WERI-Rb-1 (cell line): Measurements from ENCODE around the gene IGSF23.

Experiments
- DNase-seq: peaks from one replicate; pipeline ENCODE4 v3.0.0-alpha.2; 2020
- H3K27ac ChIP-seq: fragments of 250-450 bp; sonication (Bioruptor Pico); 2 replicates; pipeline ENCODE4 v1.5.1; 2020; ENCODE audit warnings: mild to moderate bottlenecking, moderate library complexity
- H3K27me3 ChIP-seq: fragments of 250-450 bp; sonication (Bioruptor Pico); 2 replicates; pipeline ENCODE4 v1.5.1; 2021; ENCODE audit warnings: mild to moderate bottlenecking, low read depth, moderate library complexity; ENCODE audit not compliant: insufficient read depth, severe bottlenecking
- H3K36me3 ChIP-seq: fragments of 250-450 bp; sonication (Bioruptor Pico); 2 replicates; pipeline ENCODE4 v1.5.1; 2020; ENCODE audit warnings: mild to moderate bottlenecking, moderate library complexity
- H3K4me3 ChIP-seq: 2 replicates; pipeline ENCODE4 v1.5.1; 2011; ENCODE audit warnings: low read depth, mild to moderate bottlenecking, control low read depth, low read length
- H3K9me3 ChIP-seq: fragments of 250-450 bp; sonication (Bioruptor Pico); 2 replicates; pipeline ENCODE4 v1.5.1; 2021; ENCODE audit warnings: mild to moderate bottlenecking, moderate library complexity; ENCODE audit not compliant: severe bottlenecking
- TF ChIP-seq, protein P1 (sequence below): IDR thresholded peaks from 2 replicates; pipeline ENCODE4 v1.5.1; 2011; ENCODE audit warnings: low read depth, mild to moderate bottlenecking, control low read depth, inconsistent platforms, low read length

The IGSF23 gene

DNA sequence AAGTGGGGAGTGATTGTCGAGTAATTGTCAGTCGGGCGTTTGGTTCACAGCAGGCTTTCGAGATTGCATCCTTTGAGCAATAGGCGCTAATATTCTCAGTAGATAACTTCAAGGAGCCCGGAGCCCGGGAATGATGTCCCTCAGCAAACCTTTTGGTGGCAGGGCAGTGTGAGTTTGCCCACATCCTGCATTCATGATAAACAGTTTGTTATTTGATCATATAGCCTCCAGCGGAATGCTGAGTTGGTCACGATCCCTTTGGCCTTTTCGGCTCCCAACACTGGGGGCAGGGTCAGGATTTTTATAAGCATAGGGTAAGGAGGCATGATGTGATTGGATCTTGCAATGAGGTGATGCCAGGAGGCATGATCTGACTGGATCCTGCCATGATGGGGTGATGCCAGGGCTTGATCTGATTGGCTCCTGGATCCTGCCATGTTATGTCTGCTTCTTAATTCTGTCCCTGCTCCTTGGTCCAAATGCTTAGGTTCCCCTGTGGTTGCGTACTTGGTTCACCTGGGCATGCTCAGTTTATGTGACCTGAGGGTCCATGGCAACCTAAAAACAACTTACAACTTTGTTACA, 38.2 kb upstream of the IGSF23 start:
- Histone ChIP-seq H3K36me3 (no peaks in the 10 kb centered on the region), H3K27me3 (no peaks in the 10 kb centered on the region), H3K27ac (no peak overlapping the region), H3K4me3 (no peak overlapping the region), H3K9me3 (no peaks in the 10 kb centered on the region)
- TF ChIP-seq, protein P1, sequence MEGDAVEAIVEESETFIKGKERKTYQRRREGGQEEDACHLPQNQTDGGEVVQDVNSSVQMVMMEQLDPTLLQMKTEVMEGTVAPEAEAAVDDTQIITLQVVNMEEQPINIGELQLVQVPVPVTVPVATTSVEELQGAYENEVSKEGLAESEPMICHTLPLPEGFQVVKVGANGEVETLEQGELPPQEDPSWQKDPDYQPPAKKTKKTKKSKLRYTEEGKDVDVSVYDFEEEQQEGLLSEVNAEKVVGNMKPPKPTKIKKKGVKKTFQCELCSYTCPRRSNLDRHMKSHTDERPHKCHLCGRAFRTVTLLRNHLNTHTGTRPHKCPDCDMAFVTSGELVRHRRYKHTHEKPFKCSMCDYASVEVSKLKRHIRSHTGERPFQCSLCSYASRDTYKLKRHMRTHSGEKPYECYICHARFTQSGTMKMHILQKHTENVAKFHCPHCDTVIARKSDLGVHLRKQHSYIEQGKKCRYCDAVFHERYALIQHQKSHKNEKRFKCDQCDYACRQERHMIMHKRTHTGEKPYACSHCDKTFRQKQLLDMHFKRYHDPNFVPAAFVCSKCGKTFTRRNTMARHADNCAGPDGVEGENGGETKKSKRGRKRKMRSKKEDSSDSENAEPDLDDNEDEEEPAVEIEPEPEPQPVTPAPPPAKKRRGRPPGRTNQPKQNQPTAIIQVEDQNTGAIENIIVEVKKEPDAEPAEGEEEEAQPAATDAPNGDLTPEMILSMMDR, result no peak
- no peak for DNase-seq

DNA sequence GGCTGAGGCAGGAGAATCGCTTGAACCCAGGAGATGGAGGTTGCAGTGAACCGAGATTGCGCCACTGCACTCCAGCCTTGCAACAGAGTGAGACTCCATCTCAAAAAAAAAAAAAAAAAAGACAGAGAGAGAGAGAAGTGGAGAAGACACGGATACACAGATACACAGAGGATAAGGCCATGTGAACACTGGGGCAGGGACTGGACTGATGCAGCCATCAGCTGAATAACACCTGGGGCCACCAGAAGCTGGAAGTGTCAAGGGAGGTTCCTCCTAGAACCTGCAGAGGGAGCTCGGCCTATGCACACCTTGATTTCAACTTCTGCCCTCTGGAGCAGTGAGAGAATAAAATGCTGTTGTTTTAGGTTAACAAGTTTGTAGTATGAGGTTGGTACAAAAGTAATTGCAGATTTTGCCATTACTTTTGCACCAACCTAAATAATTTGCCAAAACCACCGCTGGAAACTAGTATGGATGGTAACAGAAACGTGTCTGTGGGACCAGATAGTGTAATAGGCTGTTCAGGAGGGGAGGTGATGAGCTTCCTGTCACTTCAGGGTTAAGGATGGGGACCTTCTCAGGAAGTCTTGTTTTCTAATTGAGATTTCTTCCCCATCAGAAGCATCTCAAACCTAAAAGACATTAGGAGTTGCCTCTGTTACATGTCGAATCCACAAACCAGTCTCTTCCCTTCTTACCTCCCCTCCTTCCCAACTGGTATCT, 36.4 kb upstream of the IGSF23 start:
- DNase-seq, result peak; percentile 53
- no peak overlapping the region for H3K4me3 ChIP-seq
- H3K9me3 ChIP-seq, result no peaks in the 10 kb centered on the region
- H3K27me3 ChIP-seq, result no peaks in the 10 kb centered on the region
- TF ChIP-seq, protein P1, result peak; percentile 82
- H3K27ac ChIP-seq, result no peak overlapping the region
- H3K36me3 ChIP-seq, result no peaks in the 10 kb centered on the region

DNA sequence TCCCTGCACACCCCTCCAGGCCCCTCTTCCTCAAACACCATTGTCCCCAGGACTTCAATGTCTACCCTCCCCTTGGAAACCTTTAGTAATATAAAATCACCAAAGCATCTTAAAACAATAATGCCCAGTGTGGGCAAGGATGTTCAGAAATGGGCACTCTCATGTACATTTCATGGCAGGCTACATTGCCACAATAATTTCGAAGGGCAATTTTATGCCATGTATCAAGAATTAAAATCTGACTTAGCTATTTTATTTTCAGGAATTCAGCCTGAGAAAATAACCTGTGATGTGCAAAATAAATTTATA, 35.8 kb upstream of the IGSF23 start:
- TF ChIP-seq, protein P1, result no peak
- Histone ChIP-seq H3K27me3 (no peaks in the 10 kb centered on the region), H3K4me3 (no peak overlapping the region), H3K9me3 (no peaks in the 10 kb centered on the region), H3K27ac (no peak overlapping the region), H3K36me3 (no peaks in the 10 kb centered on the region)
- no peak for DNase-seq

DNA sequence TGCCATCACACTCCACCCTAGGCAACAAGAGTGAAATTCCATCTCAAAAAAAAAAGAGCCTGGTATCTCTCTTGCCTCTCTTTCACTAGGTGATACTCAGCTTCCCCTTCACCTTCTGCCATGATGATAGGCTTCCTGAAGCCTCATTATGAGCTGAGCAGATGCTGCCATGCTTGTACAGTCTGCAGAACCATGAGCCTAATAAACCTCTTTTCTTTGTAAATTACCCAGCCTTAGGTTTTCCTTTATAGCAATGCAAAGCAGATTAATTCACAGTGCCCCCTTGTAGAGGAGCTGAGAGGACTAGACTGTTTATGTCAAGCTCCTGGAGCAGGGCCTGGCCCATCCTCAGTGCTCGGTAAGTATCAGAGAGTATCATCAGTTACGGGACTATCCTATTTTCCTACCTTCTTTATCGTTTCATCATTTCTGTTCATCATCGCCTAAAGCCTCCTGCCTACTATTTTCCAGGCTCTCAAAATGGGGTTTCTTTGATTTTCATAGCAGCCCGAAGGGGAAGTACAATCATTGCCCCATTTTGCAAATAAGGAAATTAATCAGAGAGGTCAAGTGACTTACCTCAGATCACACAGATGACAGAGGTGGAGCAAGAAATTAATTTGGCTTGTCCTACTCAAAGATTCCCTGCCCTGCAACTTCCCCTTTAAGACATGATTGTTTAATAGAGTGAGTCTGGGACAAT, 33.5 kb upstream of the IGSF23 start:
- Histone ChIP-seq H3K4me3 (no peak overlapping the region), H3K27ac (no peak overlapping the region), H3K27me3 (no peaks in the 10 kb centered on the region), H3K36me3 (no peaks in the 10 kb centered on the region), H3K9me3 (no peaks in the 10 kb centered on the region)
- TF ChIP-seq, protein P1, result no peak
- DNase-seq, result no peak

DNA sequence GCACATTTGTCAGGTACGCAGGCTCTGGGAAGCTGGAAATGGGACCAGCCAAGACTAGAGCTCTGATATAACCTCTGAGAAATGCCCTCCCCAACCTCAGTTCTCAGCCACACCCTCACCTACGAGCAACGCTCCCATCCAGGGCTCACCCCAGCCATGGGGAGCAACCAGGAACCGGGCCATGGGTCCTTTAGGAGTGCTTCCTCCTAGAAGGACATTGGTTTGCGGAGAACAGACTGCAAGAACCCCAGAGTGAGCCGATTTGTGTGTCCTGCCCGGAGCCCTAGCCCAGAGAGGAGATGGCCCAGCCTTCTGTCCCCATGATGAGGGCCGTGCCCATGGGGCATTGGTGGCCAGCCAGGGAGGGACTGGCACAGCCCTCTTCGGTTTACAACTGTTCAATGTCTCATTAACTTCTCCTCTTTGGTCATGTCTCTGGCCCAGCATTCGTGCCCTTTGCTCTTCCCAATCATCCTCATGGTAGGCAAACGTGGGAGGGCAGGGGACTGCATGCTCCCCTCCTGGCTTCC, 32.9 kb upstream of the IGSF23 start:
- Histone ChIP-seq H3K27ac (no peak overlapping the region), H3K36me3 (no peaks in the 10 kb centered on the region), H3K27me3 (no peaks in the 10 kb centered on the region), H3K4me3 (no peak overlapping the region), H3K9me3 (no peaks in the 10 kb centered on the region)
- no peak for DNase-seq
- TF ChIP-seq, protein P1, result no peak
